Tibial artery (tissue), 4 donors: ENCODE measurements around the gene HOXA11.

Experiments used
- DNase-seq, 2 donors: peaks; one replicate each; pipeline ENCODE4 v3.0.0-alpha.2; 2019
- H3K27ac ChIP-seq, 2 donors: fragments of 200-600 bp; sonication (generic) in 1 of 2; 1 replicate in 1 of 2; 2 replicates in 1 of 2; pipeline ENCODE4 v1.5.1; 2018 to 2019; ENCODE audit warnings: mild to moderate bottlenecking in 1 of 2
- H3K27me3 ChIP-seq, 2 donors: fragments of 200-600 bp; sonication (generic) in 1 of 2; one replicate each; pipeline versions ENCODE4 v1.5.1 to v1.6.0; 2016 to 2019
- H3K36me3 ChIP-seq, 3 donors: fragments of 200-600 bp; sonication (generic) in 2 of 3; one replicate each; pipeline ENCODE4 v1.5.1; 2016 to 2019; ENCODE audit warnings: mild to moderate bottlenecking in 2 of 3
- H3K4me1 ChIP-seq, 4 donors: fragments of 200-600 bp; sonication (generic) in 2 of 4; 1 replicate in 3 of 4; 2 replicates in 1 of 4; pipeline ENCODE4 v1.5.1; 2016 to 2019
- H3K4me3 ChIP-seq, 2 donors: fragments of 200-600 bp; sonication (generic) in 1 of 2; 1 replicate in 1 of 2; 2 replicates in 1 of 2; pipeline ENCODE4 v1.5.1; 2018 to 2019; ENCODE audit warnings: mild to moderate bottlenecking in 2 of 2
- H3K9me3 ChIP-seq, 3 donors: fragments of 200-600 bp; sonication (generic) in 1 of 3; one replicate each; pipeline ENCODE4 v1.5.1; 2016 to 2019
- intact Hi-C: fragments of 100-400 bp; cut with DNase I; formaldehyde crosslinking; loops from one replicate; pipeline ENCODE4 v1.15.0; 2023; ENCODE audit warnings: low total_unique reads
- TF ChIP-seq, protein P1 (sequence below), 2 experiments: fragments of 200-600 bp in 1 of 2; fragments of 450-650 bp in 1 of 2; IDR thresholded peaks; one replicate each; pipeline ENCODE4 v1.5.1; 2017 to 2019; ENCODE audit warnings: antibody characterized with exemption in 2 of 2, mild to moderate bottlenecking in 1 of 2, moderate library complexity in 1 of 2

The HOXA11 gene

GRCh38 chr7:27156508-27156898, 28.5 kb downstream of the HOXA11 start, which contains the start of gene HOXA7:
HOXA7 (minus strand) TSS chr7:27156675; CDS start chr7:27156545, 130 bp downstream.
- Histone ChIP-seq H3K4me1 (peaks cover 0 to 40% (median 31%) of the 10 kb centered on the region in 4 donors), H3K36me3 (no peaks in the 10 kb centered on the region), H3K27me3 (no peaks in the 10 kb centered on the region), H3K27ac (peak within 1 kb of the TSS; percentile 78 to 84), H3K9me3 (no peaks in the 10 kb centered on the region), H3K4me3 (peak within 1 kb of the TSS; percentile 62 to 75)
- peak in 1 of 2 donors; percentile 89 for DNase-seq
- TF ChIP-seq, protein P1, sequence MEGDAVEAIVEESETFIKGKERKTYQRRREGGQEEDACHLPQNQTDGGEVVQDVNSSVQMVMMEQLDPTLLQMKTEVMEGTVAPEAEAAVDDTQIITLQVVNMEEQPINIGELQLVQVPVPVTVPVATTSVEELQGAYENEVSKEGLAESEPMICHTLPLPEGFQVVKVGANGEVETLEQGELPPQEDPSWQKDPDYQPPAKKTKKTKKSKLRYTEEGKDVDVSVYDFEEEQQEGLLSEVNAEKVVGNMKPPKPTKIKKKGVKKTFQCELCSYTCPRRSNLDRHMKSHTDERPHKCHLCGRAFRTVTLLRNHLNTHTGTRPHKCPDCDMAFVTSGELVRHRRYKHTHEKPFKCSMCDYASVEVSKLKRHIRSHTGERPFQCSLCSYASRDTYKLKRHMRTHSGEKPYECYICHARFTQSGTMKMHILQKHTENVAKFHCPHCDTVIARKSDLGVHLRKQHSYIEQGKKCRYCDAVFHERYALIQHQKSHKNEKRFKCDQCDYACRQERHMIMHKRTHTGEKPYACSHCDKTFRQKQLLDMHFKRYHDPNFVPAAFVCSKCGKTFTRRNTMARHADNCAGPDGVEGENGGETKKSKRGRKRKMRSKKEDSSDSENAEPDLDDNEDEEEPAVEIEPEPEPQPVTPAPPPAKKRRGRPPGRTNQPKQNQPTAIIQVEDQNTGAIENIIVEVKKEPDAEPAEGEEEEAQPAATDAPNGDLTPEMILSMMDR (IDR thresholded peaks at IDR 0.05) = no peak
- intact Hi-C loops = loop anchor here (5.0 kb wide), 1 partner anchor 294 kb away; the partner anchor contains the start of gene SKAP2

DNA sequence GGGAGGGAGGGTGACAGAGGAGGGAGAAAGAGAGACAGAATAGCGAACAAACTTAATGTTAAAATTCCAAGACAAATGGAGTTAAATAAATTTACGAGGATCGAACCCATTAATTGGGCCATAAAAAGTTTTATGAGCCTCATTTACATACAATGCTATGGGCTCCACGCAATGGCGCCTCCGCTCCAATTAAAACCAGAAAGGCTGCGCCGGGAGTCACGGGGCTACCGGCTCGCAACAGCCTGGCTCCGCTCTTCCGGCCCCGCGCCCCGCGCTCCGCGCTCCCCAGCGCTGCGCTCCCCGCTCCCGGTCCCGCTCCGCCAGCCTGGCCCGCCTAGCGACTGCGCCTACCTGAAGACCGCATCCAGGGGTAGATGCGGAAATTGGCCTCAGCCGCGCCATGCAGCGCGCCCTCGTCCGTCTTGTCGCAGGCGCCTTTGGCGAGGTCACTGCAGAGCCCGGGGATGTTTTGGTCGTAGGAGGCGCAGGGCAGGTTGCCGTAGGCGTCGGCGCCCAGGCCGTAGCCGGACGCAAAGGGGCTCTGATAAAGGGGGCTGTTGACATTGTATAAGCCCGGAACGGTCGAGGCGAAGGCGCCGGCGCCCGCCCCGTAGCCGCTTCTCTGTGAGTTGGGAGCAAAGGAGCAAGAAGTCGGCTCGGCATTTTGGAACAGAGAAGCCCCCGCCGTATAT, 29.1 kb downstream of the HOXA11 start:
- Histone ChIP-seq H3K27ac (peak overlapping the region; percentile 78 to 84), H3K9me3 (no peaks in the 10 kb centered on the region), H3K36me3 (no peaks in the 10 kb centered on the region), H3K4me1 (peaks cover 0 to 36% (median 27%) of the 10 kb centered on the region in 4 donors), H3K27me3 (no peaks in the 10 kb centered on the region), H3K4me3 (peak overlapping the region; percentile 62 to 75)
- peak in 1 of 2 donors; percentile 77 for DNase-seq
- intact Hi-C loops = loop anchor here (5.0 kb wide), 1 partner anchor 294 kb away; the partner anchor contains the start of gene SKAP2
- TF ChIP-seq, protein P1 (IDR thresholded peaks at IDR 0.05) = no peak

- Histone ChIP-seq H3K9me3 (no peaks in the 10 kb centered on the region), H3K4me1 (peaks cover 0 to 35% (median 26%) of the 10 kb centered on the region in 4 donors), H3K27ac (peak overlapping the region; percentile 78 to 84), H3K4me3 (peak overlapping the region; percentile 62 to 75), H3K36me3 (no peaks in the 10 kb centered on the region), H3K27me3 (no peaks in the 10 kb centered on the region)
- TF ChIP-seq, protein P1 (IDR thresholded peaks at IDR 0.05) = no peak
- intact Hi-C loops = loop anchor here (5.0 kb wide), 1 partner anchor 293 kb away; the partner anchor contains the start of gene SKAP2
- no peak for DNase-seq
Measured at GRCh38 chr7:27154901-27155815, 29.9 kb downstream of the HOXA11 start.

- Histone ChIP-seq H3K27ac (peak overlapping the region in 1 of 2 donors; percentile 84), H3K4me1 (peaks cover under 1 to 40% (median 32%) of the 10 kb centered on the region in 4 donors), H3K4me3 (no peak overlapping the region), H3K27me3 (no peaks in the 10 kb centered on the region), H3K36me3 (no peaks in the 10 kb centered on the region), H3K9me3 (no peaks in the 10 kb centered on the region)
- TF ChIP-seq, protein P1 (IDR thresholded peaks at IDR 0.05) = no peak
- intact Hi-C loops = no loop called here
- DNase-seq = peak in 1 of 2 donors; percentile 60
Measured at GRCh38 chr7:27154369-27154768, 30.7 kb downstream of the HOXA11 start.

DNA sequence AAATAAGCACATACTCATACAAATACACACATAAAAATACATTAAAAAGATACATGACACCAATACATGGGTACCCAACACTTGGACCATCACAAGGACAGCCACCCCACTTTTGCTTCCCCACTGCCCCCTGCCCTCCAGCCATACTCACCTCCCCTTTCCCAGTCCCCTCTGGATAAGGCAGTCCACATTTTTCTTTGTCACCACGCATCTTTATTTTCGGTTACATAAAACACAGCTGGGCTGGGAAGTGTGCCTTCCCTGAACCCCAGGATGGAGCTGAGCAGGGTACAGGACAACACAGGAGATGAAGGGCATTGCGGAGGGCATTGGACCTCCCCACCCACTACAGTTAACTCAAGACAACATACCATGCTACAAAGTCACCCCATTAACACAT, 31.5 kb downstream of the HOXA11 start:
- Histone ChIP-seq H3K27ac (peak overlapping the region; percentile 94 to 95), H3K27me3 (no peaks in the 10 kb centered on the region)
- DNase-seq = no peak

More for the DNA sequence above, 31.5 kb downstream of the HOXA11 start:
- intact Hi-C loops = no loop called here
- Histone ChIP-seq H3K36me3 (no peaks in the 10 kb centered on the region), H3K4me1 (peaks cover 9 to 47% (median 40%) of the 10 kb centered on the region in 4 donors), H3K9me3 (no peaks in the 10 kb centered on the region), H3K4me3 (no peak overlapping the region)
- TF ChIP-seq, protein P1 (IDR thresholded peaks at IDR 0.05) = no peak
